Measurements from ENCODE around the gene ID4.
"Not testable (repeated sequence)": the region's sequence is repeated elsewhere in the genome, so short reads cannot be mapped to it uniquely, and the experiment has no call there.

Gene ID4

GRCh38 chr6:19833947-19834346 lies 3.2 kb upstream of the ID4 start:
- no peak for DNase-seq (ENCODE audit: low spot score)

- DNase-seq (ENCODE audit: low spot score): no peak
Measured at GRCh38 chr6:19834858-19835257, 2.3 kb upstream of the ID4 start.

GRCh38 chr6:19835605-19836004 lies 1.6 kb upstream of the ID4 start:
- no peak for DNase-seq (ENCODE audit: low spot score)

GRCh38 chr6:19837511-19838441 lies 606 bp downstream of the ID4 start:
- peak; percentile 81 for DNase-seq (ENCODE audit: low spot score)

- DNase-seq (ENCODE audit: low spot score): peak; percentile 69
Measured at GRCh38 chr6:19838442-19839236, 1.5 kb downstream of the ID4 start.

- no peak for DNase-seq (ENCODE audit: low spot score)
Measured at GRCh38 chr6:19839237-19839546, 2.0 kb downstream of the ID4 start.

GRCh38 chr6:19839788-19840187 lies 2.6 kb downstream of the ID4 start:
- DNase-seq (ENCODE audit: low spot score): no peak

- no peak for DNase-seq (ENCODE audit: low spot score)
Measured at GRCh38 chr6:19841181-19841580, 4.0 kb downstream of the ID4 start.

- no peak for DNase-seq (ENCODE audit: low spot score)
Measured at GRCh38 chr6:19842030-19842615, 5.0 kb downstream of the ID4 start.

GRCh38 chr6:19844689-19845088 lies 7.5 kb downstream of the ID4 start:
- DNase-seq (ENCODE audit: low spot score): no peak

- DNase-seq (ENCODE audit: low spot score): no peak
Measured at GRCh38 chr6:19845266-19846041, 8.3 kb downstream of the ID4 start.

GRCh38 chr6:19848465-19849029 lies 11.4 kb downstream of the ID4 start:
- no peak for DNase-seq (ENCODE audit: low spot score)

GRCh38 chr6:19849196-19849595 lies 12.0 kb downstream of the ID4 start:
- DNase-seq (ENCODE audit: low spot score): no peak

- DNase-seq (ENCODE audit: low spot score): no peak
Measured at GRCh38 chr6:19849755-19850154, 12.6 kb downstream of the ID4 start.

- DNase-seq (ENCODE audit: low spot score): no peak
Measured at GRCh38 chr6:19851241-19852089, 14.3 kb downstream of the ID4 start.

GRCh38 chr6:19852090-19852457 lies 14.9 kb downstream of the ID4 start:
- DNase-seq (ENCODE audit: low spot score): no peak

GRCh38 chr6:19852927-19853326 lies 15.8 kb downstream of the ID4 start:
- no peak for DNase-seq (ENCODE audit: low spot score)

- not testable (repeated sequence) for DNase-seq (ENCODE audit: low spot score)
Measured at GRCh38 chr6:19854421-19855015, 17.3 kb downstream of the ID4 start.

- DNase-seq (ENCODE audit: low spot score): no peak
Measured at GRCh38 chr6:19855536-19855935, 18.4 kb downstream of the ID4 start.

- DNase-seq (ENCODE audit: low spot score): no peak
Measured at GRCh38 chr6:19857139-19857538, 20.0 kb downstream of the ID4 start.

All from left forelimb (tissue), 1 donor.